K562 (cell line): ENCODE results near the gene CKMT2. TPM values are rescaled to one million over a fixed set of nuclear protein-coding genes. Genes with fewer than 3 reads are reported as not detected.

Source experiments
- ASH1L ChIP-seq: fragments of 450-650 bp; IDR thresholded peaks from 2 replicates; pipeline ENCODE4 v1.6.1; 2018; ENCODE audit warnings: borderline replicate concordance, mild to moderate bottlenecking, low read depth; ENCODE audit not compliant: partially characterized antibody
- ATF2 ChIP-seq: sonication (generic); formaldehyde crosslinking; IDR thresholded peaks from 2 replicates; pipeline ENCODE4 v1.8.1; 2022; ENCODE audit warnings: missing genetic modification reagents
- E2F3 ChIP-seq: fragments of 250-450 bp; sonication (Bioruptor Pico); IDR thresholded peaks from 2 replicates; pipeline ENCODE4 v1.4.0; 2020; ENCODE audit warnings: mild to moderate bottlenecking
- EP300 ChIP-seq: IDR thresholded peaks from 2 replicates; pipeline ENCODE4 v1.6.1; 2012; ENCODE audit warnings: low read length, improper control_type of control experiment
- FOXA3 ChIP-seq, 2 experiments: fragments of 450-650 bp in 1 of 2; sonication (generic) in 1 of 2; formaldehyde crosslinking; IDR thresholded peaks in 1 of 2; conservative IDR thresholded peaks in 1 of 2; 2 replicates each; pipeline versions ENCODE4 v1.4.0 to v1.8.0; 2020 to 2022; ENCODE audit warnings: mild to moderate bottlenecking in 2 of 2, missing genetic modification reagents in 1 of 2
- FOXK1 ChIP-seq: sonication (generic); formaldehyde crosslinking; IDR thresholded peaks from 2 replicates; pipeline ENCODE4 v1.8.0; 2022; ENCODE audit warnings: missing genetic modification reagents, mild to moderate bottlenecking, borderline replicate concordance
- FOXK2 ChIP-seq, 2 experiments: fragments of 450-650 bp; IDR thresholded peaks in 1 of 2; conservative IDR thresholded peaks in 1 of 2; 2 replicates each; pipeline ENCODE4 v1.6.1; 2016; ENCODE audit warnings: low read depth in 2 of 2, mild to moderate bottlenecking in 1 of 2
- HEY1 ChIP-seq: fragments of 250-450 bp; sonication (Bioruptor Pico); IDR thresholded peaks from 2 replicates; pipeline ENCODE4 v1.5.0; 2020; ENCODE audit warnings: mild to moderate bottlenecking, moderate library complexity, borderline replicate concordance
- HNRNPLL ChIP-seq: fragments of 200-400 bp; formaldehyde crosslinking; IDR thresholded peaks from 2 replicates; pipeline ENCODE4 v1.6.1; 2017; ENCODE audit warnings: low read length, low read depth, mild to moderate bottlenecking; ENCODE audit not compliant: poor library complexity, severe bottlenecking
- IRF2 ChIP-seq: sonication (generic); formaldehyde crosslinking; IDR thresholded peaks from 2 replicates; pipeline ENCODE4 v1.8.1; 2022; ENCODE audit warnings: mild to moderate bottlenecking, missing genetic modification reagents
- NFIX ChIP-seq: fragments of 250-450 bp; sonication (Bioruptor Pico); IDR thresholded peaks from 2 replicates; pipeline ENCODE4 v1.4.0; 2020; ENCODE audit warnings: low read depth, mild to moderate bottlenecking, moderate library complexity
- RBM25 ChIP-seq: fragments of 200-400 bp; formaldehyde crosslinking; IDR thresholded peaks from 2 replicates; pipeline ENCODE4 v1.6.1; 2018; ENCODE audit warnings: low read length, low read depth, moderate library complexity; ENCODE audit not compliant: severe bottlenecking
- TRIM24 ChIP-seq, 2 experiments: fragments of 450-650 bp; IDR thresholded peaks; 2 replicates each; pipeline ENCODE4 v1.6.1; 2016
- ZBED1 ChIP-seq: IDR thresholded peaks from 2 replicates; pipeline ENCODE4 v1.6.1; 2014
- ZNF699 ChIP-seq: fragments of 250-450 bp; sonication (Bioruptor Pico); IDR thresholded peaks from 2 replicates; pipeline ENCODE4 v1.8.0; 2021; ENCODE audit warnings: mild to moderate bottlenecking, moderate library complexity; ENCODE audit not compliant: insufficient replicate concordance
- ZNF75A ChIP-seq: fragments of 450-650 bp; formaldehyde crosslinking; IDR thresholded peaks from 2 replicates; pipeline ENCODE4 v1.4.0; 2020; ENCODE audit warnings: mild to moderate bottlenecking
- polyA plus RNA-seq, 8 experiments: library from polyadenylated mRNA; depleted of rRNA in 4 of 8; stranded (reverse) in 5 of 8; unstranded in 3 of 8; fragments of >200 nt; fragmentation: Nextera tagmentation in 2 of 8; fragmentation: Illumina TruSeq in 1 of 8; extraction: Ambion mirVana in 2 of 8; extraction: Trizol in 1 of 8; gene quantifications; 2 replicates each; pipeline versions ENCODE4 v1.2.1 to v1.2.3, GENCODE V29; 2011 to 2014; ENCODE audit warnings: inconsistent platforms in 1 of 8, missing spikeins in 1 of 8
- total RNA-seq, 7 experiments: library from RNA; depleted of rRNA in 6 of 7; stranded (reverse); fragments of >200 nt in 6 of 7; fragmentation: Illumina TruSeq in 2 of 7; extraction: Trizol in 2 of 7; gene quantifications; 2 replicates each; pipeline versions ENCODE4 v1.2.1 to v1.2.3, GENCODE V29; 2011 to 2021; ENCODE audit warnings: low replicate concordance in 1 of 7
- TF ChIP-seq, protein P1 (sequence below): fragments of 450-650 bp; formaldehyde crosslinking; IDR thresholded peaks from 2 replicates; pipeline ENCODE4 v1.4.0; 2020; ENCODE audit warnings: mild to moderate bottlenecking, moderate library complexity
- TF ChIP-seq, protein P2 (sequence below): sonication (generic); formaldehyde crosslinking; IDR thresholded peaks from 2 replicates; pipeline ENCODE4 v1.8.1; 2023; ENCODE audit warnings: missing genetic modification reagents, mild to moderate bottlenecking, borderline replicate concordance
- TF ChIP-seq, protein P3 (sequence below): fragments of 250-450 bp; sonication (Bioruptor Pico); IDR thresholded peaks from 2 replicates; pipeline ENCODE4 v1.8.0; 2022; ENCODE audit warnings: moderate library complexity, mild to moderate bottlenecking, inconsistent platforms

CKMT2 gene
- total and polyA plus RNA-seq, 9 of the 15 experiments (the other 6 are each of a cell fraction or from before 2014, with no cell fraction given): 0.03 TPM; not detected in 8

- TF ChIP-seq, protein P1, sequence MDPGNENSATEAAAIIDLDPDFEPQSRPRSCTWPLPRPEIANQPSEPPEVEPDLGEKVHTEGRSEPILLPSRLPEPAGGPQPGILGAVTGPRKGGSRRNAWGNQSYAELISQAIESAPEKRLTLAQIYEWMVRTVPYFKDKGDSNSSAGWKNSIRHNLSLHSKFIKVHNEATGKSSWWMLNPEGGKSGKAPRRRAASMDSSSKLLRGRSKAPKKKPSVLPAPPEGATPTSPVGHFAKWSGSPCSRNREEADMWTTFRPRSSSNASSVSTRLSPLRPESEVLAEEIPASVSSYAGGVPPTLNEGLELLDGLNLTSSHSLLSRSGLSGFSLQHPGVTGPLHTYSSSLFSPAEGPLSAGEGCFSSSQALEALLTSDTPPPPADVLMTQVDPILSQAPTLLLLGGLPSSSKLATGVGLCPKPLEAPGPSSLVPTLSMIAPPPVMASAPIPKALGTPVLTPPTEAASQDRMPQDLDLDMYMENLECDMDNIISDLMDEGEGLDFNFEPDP (CRISPR knock-in tag): no peak
- TF ChIP-seq TRIM24 (IDR thresholded peaks at IDR 0.05) (no peak), ZBED1 (peak; percentile 84), ATF2 (CRISPR knock-in tag) (no peak), E2F3 (CRISPR knock-in tag) (no peak), RBM25 (no peak), EP300 (peak; percentile 40; the same call in 1 of the 2 replicates), FOXA3 (CRISPR knock-in tag; conservative IDR thresholded peaks at IDR 0.05 in 1 of 2, IDR thresholded peaks at IDR 0.05 in 1 of 2) (peak in 1 of 2 experiments; percentile 56; a peak in 1 of 4 replicates), FOXK1 (no peak), HEY1 (CRISPR knock-in tag) (no peak), ASH1L (no peak), HNRNPLL (peak; percentile 77), FOXK2 (conservative IDR thresholded peaks at IDR 0.05 in 1 of 2, IDR thresholded peaks at IDR 0.05 in 1 of 2; ENCODE audit: low read depth in 2 of 2) (peak; percentile 88 to 91), NFIX (no peak), ZNF75A (CRISPR knock-in tag) (no peak), ZNF699 (CRISPR knock-in tag) (no peak), IRF2 (CRISPR knock-in tag) (no peak)
- TF ChIP-seq, protein P2, sequence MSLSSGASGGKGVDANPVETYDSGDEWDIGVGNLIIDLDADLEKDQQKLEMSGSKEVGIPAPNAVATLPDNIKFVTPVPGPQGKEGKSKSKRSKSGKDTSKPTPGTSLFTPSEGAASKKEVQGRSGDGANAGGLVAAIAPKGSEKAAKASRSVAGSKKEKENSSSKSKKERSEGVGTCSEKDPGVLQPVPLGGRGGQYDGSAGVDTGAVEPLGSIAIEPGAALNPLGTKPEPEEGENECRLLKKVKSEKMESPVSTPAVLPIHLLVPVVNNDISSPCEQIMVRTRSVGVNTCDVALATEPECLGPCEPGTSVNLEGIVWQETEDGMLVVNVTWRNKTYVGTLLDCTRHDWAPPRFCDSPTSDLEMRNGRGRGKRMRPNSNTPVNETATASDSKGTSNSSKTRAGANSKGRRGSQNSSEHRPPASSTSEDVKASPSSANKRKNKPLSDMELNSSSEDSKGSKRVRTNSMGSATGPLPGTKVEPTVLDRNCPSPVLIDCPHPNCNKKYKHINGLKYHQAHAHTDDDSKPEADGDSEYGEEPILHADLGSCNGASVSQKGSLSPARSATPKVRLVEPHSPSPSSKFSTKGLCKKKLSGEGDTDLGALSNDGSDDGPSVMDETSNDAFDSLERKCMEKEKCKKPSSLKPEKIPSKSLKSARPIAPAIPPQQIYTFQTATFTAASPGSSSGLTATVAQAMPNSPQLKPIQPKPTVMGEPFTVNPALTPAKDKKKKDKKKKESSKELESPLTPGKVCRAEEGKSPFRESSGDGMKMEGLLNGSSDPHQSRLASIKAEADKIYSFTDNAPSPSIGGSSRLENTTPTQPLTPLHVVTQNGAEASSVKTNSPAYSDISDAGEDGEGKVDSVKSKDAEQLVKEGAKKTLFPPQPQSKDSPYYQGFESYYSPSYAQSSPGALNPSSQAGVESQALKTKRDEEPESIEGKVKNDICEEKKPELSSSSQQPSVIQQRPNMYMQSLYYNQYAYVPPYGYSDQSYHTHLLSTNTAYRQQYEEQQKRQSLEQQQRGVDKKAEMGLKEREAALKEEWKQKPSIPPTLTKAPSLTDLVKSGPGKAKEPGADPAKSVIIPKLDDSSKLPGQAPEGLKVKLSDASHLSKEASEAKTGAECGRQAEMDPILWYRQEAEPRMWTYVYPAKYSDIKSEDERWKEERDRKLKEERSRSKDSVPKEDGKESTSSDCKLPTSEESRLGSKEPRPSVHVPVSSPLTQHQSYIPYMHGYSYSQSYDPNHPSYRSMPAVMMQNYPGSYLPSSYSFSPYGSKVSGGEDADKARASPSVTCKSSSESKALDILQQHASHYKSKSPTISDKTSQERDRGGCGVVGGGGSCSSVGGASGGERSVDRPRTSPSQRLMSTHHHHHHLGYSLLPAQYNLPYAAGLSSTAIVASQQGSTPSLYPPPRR (CRISPR knock-in tag): no peak
- TF ChIP-seq, protein P3, sequence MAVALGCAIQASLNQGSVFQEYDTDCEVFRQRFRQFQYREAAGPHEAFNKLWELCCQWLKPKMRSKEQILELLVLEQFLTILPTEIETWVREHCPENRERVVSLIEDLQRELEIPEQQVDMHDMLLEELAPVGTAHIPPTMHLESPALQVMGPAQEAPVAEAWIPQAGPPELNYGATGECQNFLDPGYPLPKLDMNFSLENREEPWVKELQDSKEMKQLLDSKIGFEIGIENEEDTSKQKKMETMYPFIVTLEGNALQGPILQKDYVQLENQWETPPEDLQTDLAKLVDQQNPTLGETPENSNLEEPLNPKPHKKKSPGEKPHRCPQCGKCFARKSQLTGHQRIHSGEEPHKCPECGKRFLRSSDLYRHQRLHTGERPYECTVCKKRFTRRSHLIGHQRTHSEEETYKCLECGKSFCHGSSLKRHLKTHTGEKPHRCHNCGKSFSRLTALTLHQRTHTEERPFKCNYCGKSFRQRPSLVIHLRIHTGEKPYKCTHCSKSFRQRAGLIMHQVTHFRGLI: no peak
These were observed 68.3 kb downstream of the CKMT2 start, which contains the start of gene ZCCHC9 (continued) for GRCh38 chr5:81301271-81302015.
